Prostate gland (tissue), 2 donors: ENCODE data around the gene PHF12.

Experiments
- POLR2A ChIP-seq: fragments of 450-650 bp; IDR thresholded peaks from one replicate; pipeline ENCODE4 v1.6.1; 2016; ENCODE audit warnings: antibody characterized with exemption, mild to moderate bottlenecking
- TF ChIP-seq, protein P1 (sequence below), 4 experiments: fragments of 200-600 bp in 2 of 4; fragments of 450-650 bp in 2 of 4; sonication (generic) in 2 of 4; IDR thresholded peaks; 1 replicate in 3 of 4; 2 replicates in 1 of 4; pipeline ENCODE4 v1.5.1; 2016 to 2019; ENCODE audit warnings: antibody characterized with exemption in 4 of 4, mild to moderate bottlenecking in 2 of 4, moderate library complexity in 2 of 4

DNA sequence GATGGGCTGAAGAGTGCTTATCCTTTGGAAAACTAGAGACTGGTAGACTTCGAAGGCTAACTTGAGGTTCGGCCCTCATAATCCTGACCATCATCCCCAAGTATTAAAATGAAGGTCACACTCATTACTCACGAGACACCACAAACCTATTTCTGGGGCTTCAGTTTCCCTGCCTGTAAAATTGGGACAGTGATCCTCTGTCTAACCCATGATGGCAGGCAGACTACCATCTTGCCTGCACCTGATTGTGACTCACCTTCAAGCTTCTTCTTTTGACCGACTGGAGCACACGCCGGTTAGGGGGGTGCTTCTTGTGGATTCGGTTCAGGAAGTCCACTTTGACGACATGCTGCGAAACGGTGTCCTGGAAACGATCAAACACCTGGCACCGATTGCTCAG is 34.3 kb downstream of the PHF12 start:
- TF ChIP-seq, protein P1, sequence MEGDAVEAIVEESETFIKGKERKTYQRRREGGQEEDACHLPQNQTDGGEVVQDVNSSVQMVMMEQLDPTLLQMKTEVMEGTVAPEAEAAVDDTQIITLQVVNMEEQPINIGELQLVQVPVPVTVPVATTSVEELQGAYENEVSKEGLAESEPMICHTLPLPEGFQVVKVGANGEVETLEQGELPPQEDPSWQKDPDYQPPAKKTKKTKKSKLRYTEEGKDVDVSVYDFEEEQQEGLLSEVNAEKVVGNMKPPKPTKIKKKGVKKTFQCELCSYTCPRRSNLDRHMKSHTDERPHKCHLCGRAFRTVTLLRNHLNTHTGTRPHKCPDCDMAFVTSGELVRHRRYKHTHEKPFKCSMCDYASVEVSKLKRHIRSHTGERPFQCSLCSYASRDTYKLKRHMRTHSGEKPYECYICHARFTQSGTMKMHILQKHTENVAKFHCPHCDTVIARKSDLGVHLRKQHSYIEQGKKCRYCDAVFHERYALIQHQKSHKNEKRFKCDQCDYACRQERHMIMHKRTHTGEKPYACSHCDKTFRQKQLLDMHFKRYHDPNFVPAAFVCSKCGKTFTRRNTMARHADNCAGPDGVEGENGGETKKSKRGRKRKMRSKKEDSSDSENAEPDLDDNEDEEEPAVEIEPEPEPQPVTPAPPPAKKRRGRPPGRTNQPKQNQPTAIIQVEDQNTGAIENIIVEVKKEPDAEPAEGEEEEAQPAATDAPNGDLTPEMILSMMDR (IDR thresholded peaks at IDR 0.05), result no peak
- no peak for TF ChIP-seq POLR2A
